HG02884 (cell line): ENCODE results near the gene B4GALT4.
"Not testable (repeated sequence)": the region's sequence is repeated elsewhere in the genome, so short reads cannot be mapped to it uniquely, and the experiment has no call there.

Experiments used
- ATAC-seq: cut with Tn5 transposase; IDR thresholded peaks from one replicate; pipeline ENCODE4 v1.9.1; 2021; ENCODE audit warnings: mild to moderate bottlenecking, moderate library complexity; ENCODE audit not compliant: unreplicated experiment

The B4GALT4 gene, protein sequence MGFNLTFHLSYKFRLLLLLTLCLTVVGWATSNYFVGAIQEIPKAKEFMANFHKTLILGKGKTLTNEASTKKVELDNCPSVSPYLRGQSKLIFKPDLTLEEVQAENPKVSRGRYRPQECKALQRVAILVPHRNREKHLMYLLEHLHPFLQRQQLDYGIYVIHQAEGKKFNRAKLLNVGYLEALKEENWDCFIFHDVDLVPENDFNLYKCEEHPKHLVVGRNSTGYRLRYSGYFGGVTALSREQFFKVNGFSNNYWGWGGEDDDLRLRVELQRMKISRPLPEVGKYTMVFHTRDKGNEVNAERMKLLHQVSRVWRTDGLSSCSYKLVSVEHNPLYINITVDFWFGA

DNA sequence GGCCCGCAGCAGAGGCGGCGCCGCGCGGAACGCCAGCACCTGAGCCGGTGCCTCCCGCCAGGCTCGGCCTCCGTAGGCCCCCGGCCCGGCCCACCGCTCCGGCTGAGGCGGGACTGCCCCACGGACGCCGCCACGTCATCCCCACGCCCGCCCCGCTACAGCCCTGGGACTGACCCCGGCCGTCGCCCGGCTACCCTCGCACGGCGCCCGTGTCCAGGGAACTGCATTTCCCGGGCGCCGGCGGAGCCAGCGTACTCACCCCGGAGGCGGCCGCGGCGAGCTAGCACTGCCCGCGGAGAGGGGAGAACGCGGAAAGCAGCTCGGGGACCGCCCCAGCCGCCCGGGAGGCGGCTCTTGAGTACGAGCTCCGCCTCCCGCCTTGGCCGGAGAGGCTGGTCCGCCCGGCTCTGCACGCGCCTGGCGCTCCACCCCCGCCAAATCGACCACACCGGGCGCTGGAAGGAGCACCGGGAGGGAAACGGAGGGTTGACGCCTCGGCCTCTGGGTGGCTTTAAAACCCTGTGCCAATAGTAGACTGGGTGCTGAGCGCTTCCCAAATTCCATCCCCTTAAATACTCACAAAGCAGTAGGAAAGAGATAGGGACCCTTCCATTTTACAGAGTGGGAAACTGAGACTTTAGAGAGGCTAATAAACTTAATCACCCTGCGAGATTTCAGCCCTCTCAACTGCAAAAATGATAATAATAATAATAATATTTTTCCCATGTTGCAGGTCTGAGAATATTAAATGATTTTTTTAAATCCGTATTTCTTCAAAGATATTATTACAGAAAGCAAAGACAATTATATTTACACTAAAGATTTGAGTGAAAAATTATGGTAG lies at the start of gene B4GALT4:
TSS of gene B4GALT4 (minus strand) at position 288 of the 844 bp plus-strand sequence. CDS start 10,779 bp downstream, outside the sequence.
- peak; percentile 81 for ATAC-seq

DNA sequence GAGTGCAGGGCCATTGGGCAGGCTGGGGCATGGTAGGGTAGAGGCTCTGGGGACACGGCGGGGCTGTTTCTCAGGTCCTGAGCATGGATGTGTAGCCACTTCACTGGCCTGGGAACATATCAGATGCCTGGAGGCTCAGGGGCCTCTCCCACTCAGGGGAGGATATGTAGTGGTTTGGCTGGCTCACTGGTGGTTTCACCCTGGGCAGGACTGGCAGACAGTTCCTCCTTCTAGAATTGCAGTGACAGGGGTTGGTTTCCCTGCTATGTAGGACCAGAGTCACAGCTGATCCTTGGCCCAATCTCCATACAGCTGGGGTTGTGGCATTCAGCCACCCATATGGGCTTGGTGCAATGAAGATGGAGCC lies 48.7 kb upstream of the B4GALT4 start:
- ATAC-seq: no peak

DNA sequence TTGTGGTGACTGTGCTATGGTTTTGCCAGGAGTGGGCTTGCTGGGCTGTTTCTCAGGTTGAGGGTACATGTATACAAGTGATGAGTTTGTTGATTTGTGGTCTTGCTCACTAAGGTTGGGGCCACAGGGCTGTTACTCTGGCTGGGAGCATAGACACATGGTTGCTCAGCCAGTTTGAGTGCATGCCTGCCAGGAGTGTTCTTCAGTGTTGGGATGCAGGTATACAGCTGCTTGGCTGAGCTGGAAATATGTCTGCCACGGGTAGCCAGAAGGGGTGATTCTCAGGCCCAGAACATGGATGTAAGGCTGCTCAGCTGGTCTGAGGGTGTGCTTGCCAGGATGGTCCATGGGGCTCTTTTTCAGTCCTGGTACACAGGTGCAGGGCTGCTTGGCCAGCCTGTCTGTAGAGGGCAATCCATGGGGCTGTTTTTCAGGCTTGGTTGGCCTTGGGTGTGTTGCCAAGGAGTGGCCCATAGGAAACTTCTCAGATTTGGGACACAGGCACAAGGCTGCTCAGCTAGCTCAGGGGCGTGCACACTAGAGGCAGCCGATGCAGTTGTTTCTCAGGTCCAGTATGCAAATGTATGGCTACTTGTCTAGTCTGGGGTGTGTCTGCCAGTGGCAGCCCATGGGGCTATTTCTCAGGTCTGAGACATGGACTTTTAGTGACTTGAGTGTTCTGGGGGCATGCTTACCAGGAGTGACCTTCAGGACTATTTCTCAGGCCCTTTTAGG lies 48.2 kb upstream of the B4GALT4 start:
- no peak for ATAC-seq

- no peak for ATAC-seq
Measured at GRCh38 chr3:119279584-119280243, 39.0 kb upstream of the B4GALT4 start.

GRCh38 chr3:119279101-119279554 lies 38.5 kb upstream of the B4GALT4 start:
- ATAC-seq: no peak

GRCh38 chr3:119276680-119277079 lies 36.0 kb upstream of the B4GALT4 start:
- ATAC-seq: no peak

DNA sequence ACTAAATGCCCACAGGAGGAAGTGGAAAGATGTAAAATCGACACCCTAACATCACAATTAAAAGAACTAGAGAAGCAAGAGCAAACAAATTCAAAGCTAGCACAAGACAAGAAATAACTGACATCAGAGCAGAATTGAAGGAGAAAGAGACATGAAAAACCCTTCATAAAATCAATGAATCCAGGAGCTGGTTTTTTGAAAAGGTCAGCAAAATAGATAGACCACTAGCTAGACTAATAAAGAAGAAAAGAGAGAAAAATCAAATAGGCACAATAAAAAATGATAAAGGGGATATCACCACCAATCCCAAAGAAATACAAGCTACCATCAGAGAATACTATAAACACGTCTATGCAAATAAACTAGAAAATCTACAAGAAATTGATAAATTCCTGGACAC lies 29.5 kb upstream of the B4GALT4 start:
- ATAC-seq: not testable (repeated sequence)

GRCh38 chr3:119261055-119261454 lies 20.4 kb upstream of the B4GALT4 start:
- ATAC-seq: no peak

GRCh38 chr3:119259821-119260220 lies 19.1 kb upstream of the B4GALT4 start:
- no peak for ATAC-seq

DNA sequence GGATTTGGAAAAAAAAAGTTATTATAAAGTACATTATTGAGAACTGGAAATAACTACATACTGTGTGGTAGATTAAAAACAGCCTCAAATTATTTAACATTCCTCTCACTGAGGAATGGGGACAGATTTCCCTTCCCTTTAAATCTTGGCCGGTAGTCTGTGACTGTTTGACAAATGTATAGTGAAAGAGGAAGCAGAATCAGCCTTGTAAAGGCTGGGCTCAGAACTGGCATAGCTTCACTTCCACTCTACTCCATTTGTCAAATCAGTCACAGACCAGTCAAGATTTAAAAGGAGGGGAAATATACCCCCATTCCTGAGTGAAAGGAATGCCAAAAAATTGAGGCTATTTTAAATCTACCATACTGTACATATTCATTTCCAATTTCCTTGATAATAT lies 18.2 kb upstream of the B4GALT4 start:
- ATAC-seq: peak; percentile 85

- ATAC-seq: peak; percentile 68
Measured at GRCh38 chr3:119257654-119258410, 17.2 kb upstream of the B4GALT4 start.

GRCh38 chr3:119257111-119257510 lies 16.4 kb upstream of the B4GALT4 start:
- no peak for ATAC-seq

DNA sequence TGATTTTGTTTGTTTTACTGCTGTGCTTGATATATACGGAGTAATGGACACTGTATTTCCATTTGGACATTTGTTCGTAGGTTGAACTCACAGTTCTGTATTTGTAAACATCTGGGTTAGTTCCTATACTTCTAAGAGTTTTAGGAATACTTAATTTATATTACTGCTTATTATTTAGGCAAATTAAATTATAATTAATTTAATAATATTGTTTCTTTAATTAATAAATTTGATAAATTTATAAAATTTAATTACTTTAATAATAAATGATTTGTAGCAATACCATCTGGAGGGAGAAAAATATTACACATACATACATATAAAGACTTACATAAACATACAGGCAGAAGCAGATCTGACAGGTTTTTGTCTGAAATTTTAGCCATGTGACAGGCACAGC lies 14.5 kb upstream of the B4GALT4 start:
- ATAC-seq: no peak

DNA sequence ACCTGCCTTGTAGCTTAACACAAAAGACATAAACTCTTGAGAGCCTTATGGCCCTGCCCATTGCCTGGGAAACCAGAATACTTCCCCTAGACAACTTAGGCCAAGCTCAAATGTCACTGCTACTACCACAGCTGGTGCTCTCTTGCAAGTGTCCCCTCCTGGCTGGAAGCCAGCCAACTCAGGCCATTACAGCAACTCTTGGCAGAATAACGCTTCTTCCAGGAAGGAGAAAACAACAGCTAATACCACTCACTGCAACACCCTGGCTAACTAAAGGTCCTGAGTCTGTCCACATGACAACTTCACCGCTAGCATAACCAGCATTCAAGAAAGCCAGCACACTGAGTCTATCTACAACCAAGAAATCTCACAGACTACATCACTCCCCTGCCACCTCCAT lies 5.1 kb upstream of the B4GALT4 start:
- ATAC-seq: no peak

DNA sequence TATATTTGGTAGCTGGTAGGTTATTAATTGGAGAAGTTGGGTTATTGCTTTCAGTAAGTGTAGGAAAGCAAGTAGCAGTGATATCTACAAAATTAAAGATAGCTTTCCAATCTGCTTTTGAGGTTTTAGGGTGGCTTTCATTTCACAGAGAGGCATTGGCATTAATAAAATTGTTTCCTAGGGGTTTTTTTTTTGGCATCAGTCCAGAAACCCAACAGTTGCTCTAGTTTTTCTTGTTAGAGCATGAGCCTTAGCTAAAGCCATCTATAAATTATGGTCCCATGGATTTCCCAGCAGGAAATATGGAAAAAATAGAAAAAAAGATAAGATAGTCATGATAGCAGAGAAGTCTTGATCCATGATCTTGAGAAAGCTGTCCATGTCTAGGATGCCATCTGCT lies 3.0 kb upstream of the B4GALT4 start:
- ATAC-seq: no peak

DNA sequence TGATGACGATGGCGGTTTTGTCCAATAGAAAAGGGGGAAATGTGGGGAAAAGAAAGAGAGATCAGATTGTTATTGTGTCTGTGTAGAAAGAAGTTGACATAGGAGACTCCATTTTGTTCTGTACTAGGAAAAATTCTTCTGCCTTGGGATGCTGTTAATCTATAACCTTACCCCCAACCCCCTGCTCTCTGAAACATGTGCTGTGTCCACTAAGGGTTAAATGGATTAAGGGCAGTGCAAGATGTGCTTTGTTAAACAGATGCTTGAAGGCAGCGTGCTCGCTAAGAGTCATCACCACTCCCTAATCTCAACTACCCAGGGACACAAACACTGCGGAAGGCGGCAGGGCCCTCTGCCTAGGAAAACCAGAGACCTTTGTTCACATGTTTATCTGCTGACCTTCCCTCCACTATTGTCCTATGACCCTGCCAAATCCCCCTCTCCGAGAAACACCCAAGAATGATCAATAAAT lies 2.4 kb upstream of the B4GALT4 start:
- ATAC-seq: not testable (repeated sequence)

GRCh38 chr3:119242387-119243057 lies 1.8 kb upstream of the B4GALT4 start:
- ATAC-seq: not testable (repeated sequence)

- peak; percentile 16 for ATAC-seq
Measured at GRCh38 chr3:119240101-119240590, 532 bp downstream of the B4GALT4 start.

- ATAC-seq: no peak
Measured at GRCh38 chr3:119239206-119239820, 1.4 kb downstream of the B4GALT4 start.
